ENCODE data around the gene RPS6KB1.

DNA sequence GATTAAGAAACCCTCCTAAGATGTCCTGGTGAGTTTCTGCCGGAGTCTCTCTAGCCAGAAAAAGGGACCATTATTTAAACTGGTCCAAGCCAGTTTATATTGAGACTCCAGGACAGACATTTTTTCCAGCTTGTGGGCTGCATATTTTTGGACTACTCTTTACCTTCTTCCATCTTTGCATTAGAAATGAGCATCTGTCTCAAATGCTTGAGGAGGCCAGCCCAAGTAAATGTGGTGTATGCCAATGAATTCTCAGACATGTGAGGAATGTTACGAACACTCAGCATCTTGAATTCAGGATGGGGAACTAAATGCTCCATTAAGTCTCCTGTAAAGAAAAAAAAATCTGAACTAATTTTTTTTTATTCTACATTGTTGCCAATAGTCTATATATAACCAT, 18.5 kb upstream of the RPS6KB1 start:
- TF ChIP-seq, protein P1, sequence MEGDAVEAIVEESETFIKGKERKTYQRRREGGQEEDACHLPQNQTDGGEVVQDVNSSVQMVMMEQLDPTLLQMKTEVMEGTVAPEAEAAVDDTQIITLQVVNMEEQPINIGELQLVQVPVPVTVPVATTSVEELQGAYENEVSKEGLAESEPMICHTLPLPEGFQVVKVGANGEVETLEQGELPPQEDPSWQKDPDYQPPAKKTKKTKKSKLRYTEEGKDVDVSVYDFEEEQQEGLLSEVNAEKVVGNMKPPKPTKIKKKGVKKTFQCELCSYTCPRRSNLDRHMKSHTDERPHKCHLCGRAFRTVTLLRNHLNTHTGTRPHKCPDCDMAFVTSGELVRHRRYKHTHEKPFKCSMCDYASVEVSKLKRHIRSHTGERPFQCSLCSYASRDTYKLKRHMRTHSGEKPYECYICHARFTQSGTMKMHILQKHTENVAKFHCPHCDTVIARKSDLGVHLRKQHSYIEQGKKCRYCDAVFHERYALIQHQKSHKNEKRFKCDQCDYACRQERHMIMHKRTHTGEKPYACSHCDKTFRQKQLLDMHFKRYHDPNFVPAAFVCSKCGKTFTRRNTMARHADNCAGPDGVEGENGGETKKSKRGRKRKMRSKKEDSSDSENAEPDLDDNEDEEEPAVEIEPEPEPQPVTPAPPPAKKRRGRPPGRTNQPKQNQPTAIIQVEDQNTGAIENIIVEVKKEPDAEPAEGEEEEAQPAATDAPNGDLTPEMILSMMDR (conservative IDR thresholded peaks at IDR 0.05; ENCODE audit: low read length): no peak
- TF ChIP-seq EZH2phosphoT487 (IDR thresholded peaks at IDR 0.05; ENCODE audit: borderline replicate concordance, low read depth, low read length): no peak
